Measurements from ENCODE around the gene CD8B2. TPM values are rescaled to one million over a fixed set of nuclear protein-coding genes. Genes with fewer than 3 reads are reported as not detected.

CD8B2 gene
- total and polyA plus RNA-seq, 4 donors: 0.13 TPM; not detected in 3

DNA sequence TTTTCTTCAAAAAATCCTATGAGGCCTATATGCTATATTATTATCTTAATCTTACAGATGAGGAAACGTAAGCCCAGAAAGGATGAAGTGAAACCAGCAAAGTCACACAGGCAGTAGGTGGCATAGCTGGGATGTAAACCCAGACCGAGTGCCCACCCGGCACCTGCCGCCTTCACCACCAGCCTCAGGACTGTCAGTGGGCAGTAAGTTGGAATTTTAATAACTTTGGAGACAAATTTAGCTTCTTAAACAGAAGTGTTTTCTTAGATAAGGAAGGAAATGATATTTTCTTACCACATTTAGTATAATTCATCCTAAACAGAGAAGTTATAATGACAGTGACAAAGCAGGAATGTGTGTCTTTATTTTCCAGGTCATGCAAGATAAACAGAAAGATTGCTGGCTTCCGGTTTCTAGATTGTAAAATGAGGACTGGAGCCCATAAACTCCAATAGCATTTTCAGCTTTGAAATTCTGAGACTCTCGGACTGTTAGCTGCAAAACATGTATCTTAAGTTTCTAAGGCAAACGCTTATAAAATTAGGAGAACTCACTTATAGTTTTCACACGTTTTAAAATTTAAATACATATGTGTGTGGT lies 59.3 kb downstream of the CD8B2 start:
- H3K36me3 ChIP-seq (ENCODE audit: control insufficient read depth in 4 of 4, insufficient read depth in 4 of 4, low read length in 4 of 4): no peaks in the 10 kb centered on the region
- DNase-seq (no peak), ATAC-seq (ENCODE audit: insufficient read depth, low FRiP score) (no peak)
- TF ChIP-seq, protein P1, sequence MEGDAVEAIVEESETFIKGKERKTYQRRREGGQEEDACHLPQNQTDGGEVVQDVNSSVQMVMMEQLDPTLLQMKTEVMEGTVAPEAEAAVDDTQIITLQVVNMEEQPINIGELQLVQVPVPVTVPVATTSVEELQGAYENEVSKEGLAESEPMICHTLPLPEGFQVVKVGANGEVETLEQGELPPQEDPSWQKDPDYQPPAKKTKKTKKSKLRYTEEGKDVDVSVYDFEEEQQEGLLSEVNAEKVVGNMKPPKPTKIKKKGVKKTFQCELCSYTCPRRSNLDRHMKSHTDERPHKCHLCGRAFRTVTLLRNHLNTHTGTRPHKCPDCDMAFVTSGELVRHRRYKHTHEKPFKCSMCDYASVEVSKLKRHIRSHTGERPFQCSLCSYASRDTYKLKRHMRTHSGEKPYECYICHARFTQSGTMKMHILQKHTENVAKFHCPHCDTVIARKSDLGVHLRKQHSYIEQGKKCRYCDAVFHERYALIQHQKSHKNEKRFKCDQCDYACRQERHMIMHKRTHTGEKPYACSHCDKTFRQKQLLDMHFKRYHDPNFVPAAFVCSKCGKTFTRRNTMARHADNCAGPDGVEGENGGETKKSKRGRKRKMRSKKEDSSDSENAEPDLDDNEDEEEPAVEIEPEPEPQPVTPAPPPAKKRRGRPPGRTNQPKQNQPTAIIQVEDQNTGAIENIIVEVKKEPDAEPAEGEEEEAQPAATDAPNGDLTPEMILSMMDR (IDR thresholded peaks at IDR 0.05; ENCODE audit: control extremely low read depth, extremely low read depth): no peak
- no peaks in the 10 kb centered on the region for H3K9me3 ChIP-seq (ENCODE audit: control insufficient read depth in 4 of 4, insufficient read depth in 3 of 4, low read length in 3 of 4)
- H3K9ac ChIP-seq (ENCODE audit: insufficient read depth in 1 of 2, low read length in 2 of 2): no peak overlapping the region
- WGBS, 2 donors: 19 to 50% methylated on average over 8 of the region's 8 CpGs
- H3K27ac ChIP-seq (ENCODE audit: low read depth in 1 of 2, low read length in 1 of 2): no peak overlapping the region
- H3K4me1 ChIP-seq (ENCODE audit: control insufficient read depth in 5 of 5, insufficient read depth in 5 of 5, low read length in 5 of 5): peaks cover 0 to 6% (median 0%) of the 10 kb centered on the region in 5 donors
- no peak overlapping the region for H3K4me3 ChIP-seq
- peaks cover 0 to 6% (median 0%) of the 10 kb centered on the region in 3 donors for H3K27me3 ChIP-seq (ENCODE audit: control insufficient read depth in 3 of 3, insufficient read depth in 3 of 3, low read length in 2 of 3)

DNA sequence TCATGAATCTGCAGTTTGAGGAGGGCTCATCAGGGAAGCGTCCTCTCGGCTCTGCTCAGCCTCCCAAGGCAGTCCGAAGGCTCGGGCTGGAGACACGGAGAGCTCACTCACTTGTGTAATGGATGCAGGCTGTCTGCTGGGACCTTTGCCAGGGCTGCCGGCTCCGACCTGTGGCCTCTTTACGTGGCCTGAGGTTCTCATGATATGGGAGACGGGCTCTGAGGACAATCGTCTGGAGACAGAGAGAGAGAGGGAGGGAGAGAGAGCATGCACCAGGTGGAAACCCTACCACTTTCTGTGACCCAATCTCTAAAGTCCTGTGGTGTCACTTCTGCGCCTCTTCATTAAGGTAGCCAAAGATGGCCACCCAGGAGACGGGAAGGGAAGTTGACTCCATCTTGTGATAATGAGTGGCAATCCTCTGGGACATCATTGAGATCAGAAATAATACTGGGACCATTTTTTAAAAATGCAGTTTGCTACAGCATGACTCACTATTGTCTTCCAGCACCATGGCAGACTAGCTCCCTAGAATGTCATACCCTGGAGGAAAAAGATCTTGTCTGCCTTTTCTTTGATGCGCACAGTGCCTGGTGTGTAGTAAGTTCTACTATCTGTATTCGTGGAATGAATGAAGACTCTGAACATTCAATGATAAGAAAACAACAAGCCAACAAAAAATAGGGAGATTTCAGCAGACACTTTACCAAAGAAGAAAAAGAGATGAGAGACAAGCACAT lies 60.2 kb downstream of the CD8B2 start:
- WGBS, 2 donors: 58 to 67% methylated on average over 14 of the region's 14 CpGs
- Histone ChIP-seq H3K9ac (ENCODE audit: insufficient read depth in 1 of 2, low read length in 2 of 2) (no peak overlapping the region), H3K27me3 (ENCODE audit: control insufficient read depth in 3 of 3, insufficient read depth in 3 of 3, low read length in 2 of 3) (peaks cover 0 to 4% (median 0%) of the 10 kb centered on the region in 3 donors), H3K4me3 (no peak overlapping the region), H3K36me3 (ENCODE audit: control insufficient read depth in 4 of 4, insufficient read depth in 4 of 4, low read length in 4 of 4) (no peaks in the 10 kb centered on the region), H3K27ac (ENCODE audit: low read depth in 1 of 2, low read length in 1 of 2) (no peak overlapping the region), H3K9me3 (ENCODE audit: control insufficient read depth in 4 of 4, insufficient read depth in 3 of 4, low read length in 3 of 4) (no peaks in the 10 kb centered on the region), H3K4me1 (ENCODE audit: control insufficient read depth in 5 of 5, insufficient read depth in 5 of 5, low read length in 5 of 5) (peaks cover 0 to 6% (median 0%) of the 10 kb centered on the region in 5 donors)
- TF ChIP-seq, protein P1 (IDR thresholded peaks at IDR 0.05; ENCODE audit: control extremely low read depth, extremely low read depth): no peak
- ATAC-seq (ENCODE audit: insufficient read depth, low FRiP score) (no peak), DNase-seq (no peak)

DNA sequence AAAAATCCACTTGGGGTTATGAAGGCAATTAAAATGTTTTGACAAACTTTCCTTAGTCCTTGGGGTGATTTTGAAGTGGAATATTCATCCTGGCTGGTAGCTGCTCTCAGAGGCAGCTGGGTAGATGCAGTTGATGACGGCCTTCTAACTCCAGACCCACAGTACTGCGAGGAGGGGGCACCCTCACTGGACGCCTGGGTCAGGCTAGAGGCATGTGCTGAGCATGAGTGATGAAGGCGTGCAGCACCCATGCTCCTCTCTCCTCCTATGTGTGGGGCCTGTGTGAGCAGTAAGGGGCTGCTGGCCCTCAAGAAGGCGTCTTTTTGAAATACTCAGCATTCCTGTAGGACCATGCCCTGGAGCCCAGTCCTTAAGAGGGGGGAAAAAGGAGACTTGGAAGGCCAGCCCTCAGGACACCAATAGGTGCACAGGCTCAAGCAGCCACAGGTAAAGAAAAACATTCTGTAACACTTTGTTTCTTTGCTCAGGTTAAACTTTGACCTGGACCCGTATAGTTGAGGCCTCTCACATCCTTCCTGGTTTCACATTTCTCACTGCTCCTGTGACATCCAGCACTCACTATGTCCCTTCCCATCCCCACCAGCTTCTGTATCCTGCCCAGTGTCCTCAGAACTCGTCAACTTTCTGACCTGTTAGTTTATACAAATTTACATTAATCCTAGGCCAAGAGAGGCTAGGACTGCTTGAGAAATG lies 64.4 kb downstream of the CD8B2 start:
- Histone ChIP-seq H3K27ac (ENCODE audit: low read depth in 1 of 2, low read length in 1 of 2) (no peak overlapping the region), H3K4me3 (no peak overlapping the region), H3K27me3 (ENCODE audit: control insufficient read depth in 3 of 3, insufficient read depth in 3 of 3, low read length in 2 of 3) (no peaks in the 10 kb centered on the region), H3K9ac (ENCODE audit: insufficient read depth in 1 of 2, low read length in 2 of 2) (no peak overlapping the region), H3K9me3 (ENCODE audit: control insufficient read depth in 4 of 4, insufficient read depth in 3 of 4, low read length in 3 of 4) (no peaks in the 10 kb centered on the region), H3K36me3 (ENCODE audit: control insufficient read depth in 4 of 4, insufficient read depth in 4 of 4, low read length in 4 of 4) (no peaks in the 10 kb centered on the region), H3K4me1 (ENCODE audit: control insufficient read depth in 5 of 5, insufficient read depth in 5 of 5, low read length in 5 of 5) (peaks cover 0 to 5% (median 0%) of the 10 kb centered on the region in 5 donors)
- 71 to 73% methylated on average over 7 of the region's 7 CpGs for WGBS, 2 donors
- ATAC-seq (ENCODE audit: insufficient read depth, low FRiP score) (no peak), DNase-seq (no peak)
- TF ChIP-seq, protein P1 (IDR thresholded peaks at IDR 0.05; ENCODE audit: control extremely low read depth, extremely low read depth): no peak
